ENCODE results near the gene APBA3. TPM values are rescaled to one million over a fixed set of nuclear protein-coding genes. Genes with fewer than 3 reads are reported as not detected.

Gene APBA3
- total and polyA plus RNA-seq, 9 of the 15 experiments (the other 6 are each of a cell fraction or from before 2014, with no cell fraction given), result 0.10 to 29.5 (median 11.5) TPM

DNA sequence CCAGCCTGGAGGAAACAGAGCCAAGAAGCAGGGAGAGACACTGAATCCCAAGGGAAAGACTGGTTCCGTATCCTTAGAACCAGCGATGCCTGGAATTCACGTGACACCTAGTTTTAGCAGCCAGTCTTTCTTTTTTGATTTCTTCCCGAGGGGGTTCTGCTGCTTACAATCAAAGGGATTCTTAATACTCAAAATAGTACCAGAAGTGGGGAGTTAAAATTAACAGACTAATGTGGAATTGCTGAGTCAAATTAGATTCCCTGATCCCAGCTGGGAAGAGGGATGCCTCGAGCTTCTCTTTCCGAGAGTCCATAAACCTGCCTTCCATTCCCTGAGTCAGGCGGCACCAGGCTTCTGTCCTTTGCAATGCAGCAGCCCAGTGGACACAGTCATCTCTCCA, 29.4 kb upstream of the APBA3 start:
- Histone ChIP-seq H3K9me1 (ENCODE audit: control insufficient read depth, insufficient read depth, low read length) (no peaks in the 10 kb centered on the region), H3K36me3 (ENCODE audit: control insufficient read depth, insufficient read depth, low read length) (no peaks in the 10 kb centered on the region), H3K9ac (ENCODE audit: insufficient read depth in 1 of 2, low read depth in 2 of 2, low read length in 2 of 2) (no peak overlapping the region), H3K27ac (ENCODE audit: extremely low read depth, low read depth, low read length) (no peak overlapping the region), H3K4me2 (ENCODE audit: insufficient read depth, low read length) (no peak overlapping the region), H3K79me2 (ENCODE audit: control insufficient read depth, insufficient read depth, low read length) (no peaks in the 10 kb centered on the region; the same call in 2 of the 3 replicates), H3K27me3 (ENCODE audit: control insufficient read depth in 2 of 2, insufficient read depth in 2 of 2, low read length in 2 of 2) (peaks cover 0 to 9% of the 10 kb centered on the region in 2 experiments; a peak in 1 of 5 replicates), H3K9me3 (replicated peaks; ENCODE audit: control insufficient read depth, insufficient read depth, low read depth, low read length) (0 out of 2 replicates have a peak, but pooled peaks cover 2% of the 10 kb centered on the region), H4K20me1 (replicated peaks; ENCODE audit: control insufficient read depth, insufficient read depth, low read length) (no peaks in the 10 kb centered on the region), H3K4me1 (replicated peaks in 1 of 2; ENCODE audit: control insufficient read depth in 2 of 2, insufficient read depth in 2 of 2, low read length in 2 of 2) (peaks cover 0 to 9% of the 10 kb centered on the region in 2 experiments; a peak in 2 of 5 replicates), H3K4me3 (no peak overlapping the region), H2AFZ (ENCODE audit: low read depth, low read length) (no peak overlapping the region)
- CTCF ChIA-PET (ENCODE audit: low intra/inter-chr PET ratio), result no interaction called here
- intact Hi-C loops (cut with micrococcal nuclease) (no loop called here), in situ Hi-C loops (cut with MboI) (no loop called here)
- no peak for FAIRE-seq
- POLR2A ChIA-PET, result no interaction called here
- no peak for ATAC-seq
- WGBS (ENCODE audit: insufficient coverage, low coverage, missing lambda C conversion rate), result 58% methylated on average over 7 of the region's 7 CpGs
- BruUV-seq (replicated peaks), result no TSS peak
- TF ChIP-seq PHF8 (IDR thresholded peaks at IDR 0.05; ENCODE audit: borderline replicate concordance, low read length) (no peak), ZNF707 (CRISPR knock-in tag; conservative IDR thresholded peaks at IDR 0.05) (peak; percentile 88)
- no peak for DNase-seq (ENCODE audit: extremely low read depth in 1 of 4, low spot score in 3 of 4)

DNA sequence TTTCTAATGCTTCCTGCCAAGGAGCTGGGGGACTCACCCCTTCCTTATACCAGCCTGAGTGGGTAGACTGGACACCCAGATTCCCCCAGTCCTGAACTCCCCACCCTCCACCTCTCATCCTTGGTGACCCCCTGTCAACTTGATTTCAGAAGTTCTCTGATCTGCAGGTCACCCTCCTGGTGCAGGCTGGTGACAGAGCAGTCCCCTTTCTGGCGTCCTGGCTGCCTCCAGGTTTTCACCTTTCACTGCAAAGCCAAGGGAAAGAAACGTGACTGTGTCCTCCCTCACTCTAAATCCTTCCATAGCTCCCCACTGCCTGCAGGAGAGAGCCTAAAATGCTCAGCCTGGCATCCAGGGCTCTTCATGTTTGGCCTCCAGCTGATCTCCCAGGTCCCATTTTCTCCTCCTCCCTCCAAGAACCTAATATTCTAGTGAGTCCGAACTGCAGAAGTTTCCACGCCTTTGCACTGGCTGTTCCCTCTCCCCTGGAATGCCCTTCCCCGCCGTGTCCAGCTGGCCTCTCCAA, 28.8 kb upstream of the APBA3 start:
- POLR2A ChIA-PET, result no interaction called here
- in situ Hi-C loops (cut with MboI), result no loop called here
- FAIRE-seq, result no peak

More for the DNA sequence above, 28.8 kb upstream of the APBA3 start:
- Histone ChIP-seq H3K9me1 (ENCODE audit: control insufficient read depth, insufficient read depth, low read length) (no peaks in the 10 kb centered on the region), H3K4me3 (no peak overlapping the region), H3K36me3 (ENCODE audit: control insufficient read depth, insufficient read depth, low read length) (no peaks in the 10 kb centered on the region), H3K9ac (ENCODE audit: insufficient read depth in 1 of 2, low read depth in 2 of 2, low read length in 2 of 2) (no peak overlapping the region), H3K79me2 (ENCODE audit: control insufficient read depth, insufficient read depth, low read length) (peaks cover 6% of the 10 kb centered on the region), H3K9me3 (replicated peaks; ENCODE audit: control insufficient read depth, insufficient read depth, low read depth, low read length) (0 out of 2 replicates have a peak, but pooled peaks cover 2% of the 10 kb centered on the region), H3K27ac (ENCODE audit: extremely low read depth, low read depth, low read length) (no peak overlapping the region), H4K20me1 (replicated peaks; ENCODE audit: control insufficient read depth, insufficient read depth, low read length) (no peaks in the 10 kb centered on the region), H3K27me3 (ENCODE audit: control insufficient read depth in 2 of 2, insufficient read depth in 2 of 2, low read length in 2 of 2) (peaks cover 0 to 9% of the 10 kb centered on the region in 2 experiments; a peak in 1 of 5 replicates), H2AFZ (ENCODE audit: low read depth, low read length) (no peak overlapping the region), H3K4me1 (replicated peaks in 1 of 2; ENCODE audit: control insufficient read depth in 2 of 2, insufficient read depth in 2 of 2, low read length in 2 of 2) (peaks cover 0 to 16% of the 10 kb centered on the region in 2 experiments; a peak in 2 of 5 replicates), H3K4me2 (ENCODE audit: insufficient read depth, low read length) (no peak overlapping the region)
- no peak for TF ChIP-seq GABPB1 (CRISPR knock-in tag; IDR thresholded peaks at IDR 0.05)
- peak; percentile 47 for TF ChIP-seq ZFP36 (IDR thresholded peaks at IDR 0.05; ENCODE audit: low read depth, low read length, partially characterized antibody)
- TF ChIP-seq, protein P1, sequence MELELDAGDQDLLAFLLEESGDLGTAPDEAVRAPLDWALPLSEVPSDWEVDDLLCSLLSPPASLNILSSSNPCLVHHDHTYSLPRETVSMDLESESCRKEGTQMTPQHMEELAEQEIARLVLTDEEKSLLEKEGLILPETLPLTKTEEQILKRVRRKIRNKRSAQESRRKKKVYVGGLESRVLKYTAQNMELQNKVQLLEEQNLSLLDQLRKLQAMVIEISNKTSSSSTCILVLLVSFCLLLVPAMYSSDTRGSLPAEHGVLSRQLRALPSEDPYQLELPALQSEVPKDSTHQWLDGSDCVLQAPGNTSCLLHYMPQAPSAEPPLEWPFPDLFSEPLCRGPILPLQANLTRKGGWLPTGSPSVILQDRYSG (tag; conservative IDR thresholded peaks at IDR 0.05; ENCODE audit: low read depth), result no peak
- peak; percentile 61; the same call in 1 of the 2 replicates for TF ChIP-seq BCOR (IDR thresholded peaks at IDR 0.05)
- TF ChIP-seq RBM25 (IDR thresholded peaks at IDR 0.05; ENCODE audit: low read depth, low read length, severe bottlenecking), result peak; percentile 13
- peak; percentile 37 to 57; a peak in 2 of 4 replicates for TF ChIP-seq KDM1A (IDR thresholded peaks at IDR 0.05)
- DNase-seq (ENCODE audit: extremely low read depth in 1 of 4, low spot score in 3 of 4) (no peak), ATAC-seq (no peak)
- CTCF ChIA-PET (ENCODE audit: low intra/inter-chr PET ratio), result no interaction called here
- WGBS (ENCODE audit: insufficient coverage, low coverage, missing lambda C conversion rate), result 25% methylated on average over 6 of the region's 6 CpGs
- no TSS peak for BruUV-seq (replicated peaks)
- intact Hi-C loops (cut with micrococcal nuclease), result no loop called here
